ENCODE measurements around the gene BTBD6.

GRCh38 chr14:105252552-105253328 lies 4.4 kb downstream of the BTBD6 start:
- TF ChIP-seq REST (IDR thresholded peaks at IDR 0.05; ENCODE audit: unreplicated experiment) (no peak), JUNB (IDR thresholded peaks at IDR 0.05; ENCODE audit: unreplicated experiment) (no peak), CTCF (conservative IDR thresholded peaks at IDR 0.05; ENCODE audit: low read depth in 2 of 2) (no peak), POLR2AphosphoS5 (IDR thresholded peaks at IDR 0.05; ENCODE audit: low read depth) (no peak), EZH2 (IDR thresholded peaks at IDR 0.05; ENCODE audit: low read depth, unreplicated experiment) (no peak), EZH2phosphoT487 (IDR thresholded peaks at IDR 0.05; ENCODE audit: unreplicated experiment) (no peak), ETS1 (IDR thresholded peaks at IDR 0.05) (no peak), CREB1 (CRISPR knock-in tag; IDR thresholded peaks at IDR 0.05; ENCODE audit: low read depth) (no peak), ZNF331 (CRISPR knock-in tag; IDR thresholded peaks at IDR 0.05; ENCODE audit: low read depth) (no peak), STAT1 (IDR thresholded peaks at IDR 0.05; ENCODE audit: unreplicated experiment) (no peak), ZNF114 (CRISPR knock-in tag; IDR thresholded peaks at IDR 0.05) (no peak), ZNF462 (CRISPR knock-in tag; IDR thresholded peaks at IDR 0.05) (no peak), NANOG (IDR thresholded peaks at IDR 0.05; ENCODE audit: borderline replicate concordance) (no peak)
